ENCODE measurements around the gene ZNF281.
"Not testable (repeated sequence)": the region's sequence is repeated elsewhere in the genome, so short reads cannot be mapped to it uniquely, and the experiment has no call there.

ZNF281 gene

GRCh38 chr1:200359610-200360163, 50.1 kb downstream of the ZNF281 start:
- peak; percentile 49 for DNase-seq

- DNase-seq = not testable (repeated sequence)
These were observed 51.9 kb downstream of the ZNF281 start for GRCh38 chr1:200357925-200358324.

GRCh38 chr1:200355801-200356200, 54.0 kb downstream of the ZNF281 start:
- peak; percentile 37 for DNase-seq

All from MV-4-11 (cell line).